HL-60/S4 treated with phorbol 12-myristate 13-acetate at 8.2 ng/mL for 4 days and 3 days (cell line): Measurements from ENCODE around the gene TTPAL.

Experiments used
- in situ Hi-C: fragments of 300-500 bp; cut with MboI; formaldehyde crosslinking; loops from 2 replicates; pipeline ENCODE4 v1.15.0; 2022; ENCODE audit warnings: low sequenced_read_pairs

TTPAL gene

GRCh38 chr20:44439318-44439717, 36.4 kb upstream of the TTPAL start:
- in situ Hi-C loops, result no loop called here

GRCh38 chr20:44442298-44443070, 33.2 kb upstream of the TTPAL start:
- in situ Hi-C loops, result no loop called here

GRCh38 chr20:44445742-44446710, 29.6 kb upstream of the TTPAL start:
- in situ Hi-C loops, result no loop called here

- in situ Hi-C loops, result no loop called here
Measured at GRCh38 chr20:44447827-44448419, 27.8 kb upstream of the TTPAL start.

- in situ Hi-C loops, result no loop called here
Measured at GRCh38 chr20:44448753-44449546, 26.7 kb upstream of the TTPAL start.

- in situ Hi-C loops, result no loop called here
Measured at GRCh38 chr20:44449864-44450263, 25.8 kb upstream of the TTPAL start.

GRCh38 chr20:44450281-44450889, 25.3 kb upstream of the TTPAL start:
- in situ Hi-C loops, result no loop called here

GRCh38 chr20:44450903-44451450, 24.7 kb upstream of the TTPAL start:
- in situ Hi-C loops, result no loop called here

GRCh38 chr20:44454306-44454963, 21.2 kb upstream of the TTPAL start:
- in situ Hi-C loops, result no loop called here

- in situ Hi-C loops, result no loop called here
Measured at GRCh38 chr20:44455126-44455525, 20.5 kb upstream of the TTPAL start.

GRCh38 chr20:44456611-44457010, 19.1 kb upstream of the TTPAL start:
- in situ Hi-C loops, result no loop called here

- in situ Hi-C loops, result no loop called here
Measured at GRCh38 chr20:44457016-44457415, 18.7 kb upstream of the TTPAL start.

GRCh38 chr20:44459271-44459670, 16.4 kb upstream of the TTPAL start:
- in situ Hi-C loops, result no loop called here

GRCh38 chr20:44460795-44461141, 14.9 kb upstream of the TTPAL start:
- in situ Hi-C loops, result no loop called here

GRCh38 chr20:44461142-44461802, 14.4 kb upstream of the TTPAL start:
- in situ Hi-C loops, result no loop called here

GRCh38 chr20:44461803-44462174, 13.9 kb upstream of the TTPAL start:
- in situ Hi-C loops, result no loop called here

GRCh38 chr20:44463466-44463865, 12.2 kb upstream of the TTPAL start:
- in situ Hi-C loops, result no loop called here

GRCh38 chr20:44464514-44464913, 11.2 kb upstream of the TTPAL start:
- in situ Hi-C loops, result no loop called here

- in situ Hi-C loops, result no loop called here
Measured at GRCh38 chr20:44465001-44465560, 10.6 kb upstream of the TTPAL start.
